Measurements from ENCODE around the gene GIGYF1. TPM values are rescaled to one million over a fixed set of nuclear protein-coding genes. Genes with fewer than 3 reads are reported as not detected.
A peak's percentile ranks its signal among the peaks of the same experiment; 100 is the strongest.
"Not testable (repeated sequence)": the region's sequence is repeated elsewhere in the genome, so short reads cannot be mapped to it uniquely, and the experiment has no call there.

The GIGYF1 gene
- total RNA-seq, 1 donor from 2014 or later: 52.2 TPM

DNA sequence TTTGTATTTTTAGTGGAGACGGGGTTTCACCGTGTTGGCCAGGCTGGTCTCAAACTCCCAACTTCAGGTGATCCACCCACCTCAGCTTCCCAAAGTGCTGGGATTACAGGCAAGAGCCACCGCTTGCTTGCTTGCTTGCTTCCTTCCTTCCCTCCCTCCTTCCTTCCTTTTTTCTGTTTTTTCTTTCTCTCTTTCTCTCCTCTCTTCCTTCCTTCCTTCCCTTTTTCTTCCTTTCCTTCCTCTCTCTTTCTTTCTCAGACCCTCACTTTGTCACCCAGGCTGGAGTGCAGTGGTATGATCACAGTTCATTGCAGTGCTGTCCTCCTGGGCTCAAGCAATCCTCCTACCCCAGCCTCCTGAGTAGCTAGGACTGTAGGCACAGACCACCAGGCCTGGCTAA, 7.0 kb upstream of the GIGYF1 start:
- peaks cover 18% of the 10 kb centered on the region for H3K27me3 Mint-ChIP-seq
- H3K4me3 Mint-ChIP-seq; H3K9me3 Mint-ChIP-seq; DNase-seq; H3K4me1 Mint-ChIP-seq; H3K36me3 Mint-ChIP-seq (ENCODE audit: low read depth); H3K27ac Mint-ChIP-seq; intact Hi-C loops (cut with micrococcal nuclease): not testable (repeated sequence)

DNA sequence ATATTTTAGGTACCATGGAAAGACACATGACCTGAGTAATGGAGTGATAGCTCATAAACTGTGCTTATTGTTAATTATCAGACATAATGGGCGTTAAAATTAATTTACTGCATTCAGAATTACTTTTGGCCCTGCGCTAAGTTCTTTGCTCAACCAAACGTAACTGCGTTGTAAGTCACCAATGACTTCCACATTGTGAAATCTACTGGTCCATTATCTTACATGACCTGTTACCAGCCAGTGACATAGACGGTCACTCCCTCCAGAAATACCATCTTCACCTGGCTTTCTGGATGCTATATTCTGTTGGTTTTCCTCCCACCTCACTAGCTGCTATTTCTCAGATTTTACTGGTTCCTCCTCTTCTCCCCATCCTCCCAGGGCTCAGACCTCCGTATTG, 5.0 kb upstream of the GIGYF1 start:
- DNase-seq: no peak
- intact Hi-C loops (cut with micrococcal nuclease): no loop called here
- no peaks in the 10 kb centered on the region for H3K36me3 Mint-ChIP-seq (ENCODE audit: low read depth)
- no peak overlapping the region for H3K4me3 Mint-ChIP-seq
- peaks cover 9% of the 10 kb centered on the region for H3K4me1 Mint-ChIP-seq
- no peaks in the 10 kb centered on the region for H3K9me3 Mint-ChIP-seq
- H3K27ac Mint-ChIP-seq: no peak overlapping the region
- H3K27me3 Mint-ChIP-seq: peaks cover 26% of the 10 kb centered on the region

DNA sequence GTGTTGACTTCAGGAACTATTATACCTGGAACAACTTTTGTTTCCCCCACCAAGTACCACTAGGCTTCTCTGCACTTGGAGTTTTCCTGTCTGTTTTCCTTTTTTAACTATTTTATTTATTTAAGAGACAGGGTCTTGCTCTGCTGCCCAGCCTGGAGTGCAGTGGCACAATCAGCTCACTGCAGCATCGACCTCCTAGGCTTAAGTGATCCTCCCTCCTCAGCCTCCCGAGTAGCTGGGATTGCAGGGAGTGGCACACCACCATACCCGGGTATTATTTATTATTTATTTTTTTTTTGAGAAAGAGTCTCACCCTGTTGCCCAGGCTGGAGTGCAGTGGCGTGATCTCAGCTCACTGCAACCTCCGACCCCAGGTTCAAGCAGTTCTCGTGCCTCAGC, 2.1 kb upstream of the GIGYF1 start:
- Mint-ChIP-seq H3K27ac (no peak overlapping the region), H3K36me3 (ENCODE audit: low read depth) (peaks cover 10% of the 10 kb centered on the region), H3K4me3 (no peak overlapping the region), H3K9me3 (no peaks in the 10 kb centered on the region), H3K27me3 (peaks cover 20% of the 10 kb centered on the region), H3K4me1 (peaks cover 28% of the 10 kb centered on the region)
- no peak for DNase-seq
- intact Hi-C loops (cut with micrococcal nuclease): no loop called here

DNA sequence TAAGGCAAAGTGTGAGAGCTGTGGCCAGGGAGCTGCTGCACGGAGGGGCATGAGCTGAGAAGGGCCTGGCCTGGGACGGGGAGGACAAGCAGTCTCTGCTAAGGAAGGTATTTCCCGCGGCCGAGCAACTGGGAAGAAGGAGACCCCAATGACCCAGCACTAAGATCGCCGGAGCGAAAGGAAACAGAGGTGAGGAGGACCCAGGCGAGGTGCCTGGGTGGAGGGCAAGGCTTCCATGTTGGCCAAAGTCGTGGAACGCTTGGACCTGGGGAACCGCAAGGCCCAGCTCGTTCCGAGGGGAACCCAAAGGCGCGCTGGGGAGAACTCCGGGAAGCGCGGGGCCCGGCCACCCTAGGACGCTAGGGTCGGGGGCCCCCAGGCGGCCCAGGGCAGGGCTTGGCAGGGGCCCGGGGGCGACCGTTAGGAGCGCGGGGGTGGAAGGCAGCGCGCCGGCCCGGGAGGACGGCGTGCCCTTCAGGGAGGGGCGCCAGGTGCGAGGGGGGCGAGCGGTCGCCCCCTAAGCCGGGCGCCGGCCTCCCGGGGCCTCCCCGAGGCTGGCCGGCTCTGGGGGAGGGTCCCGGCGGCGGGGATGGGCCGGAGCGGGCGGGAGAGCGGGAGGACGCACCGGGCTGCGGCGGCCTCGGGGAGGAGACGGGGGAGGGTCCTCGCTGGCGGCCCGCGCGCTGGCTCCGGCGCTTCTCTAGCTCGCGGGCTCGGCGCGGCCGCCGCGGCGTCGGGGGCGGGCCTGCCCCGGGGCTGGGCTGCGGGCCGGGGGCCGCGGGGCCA, 545 bp downstream of the GIGYF1 start:
- DNase-seq: peak; percentile 69
- Mint-ChIP-seq H3K4me1 (peaks cover 28% of the 10 kb centered on the region), H3K9me3 (no peaks in the 10 kb centered on the region)

DNA sequence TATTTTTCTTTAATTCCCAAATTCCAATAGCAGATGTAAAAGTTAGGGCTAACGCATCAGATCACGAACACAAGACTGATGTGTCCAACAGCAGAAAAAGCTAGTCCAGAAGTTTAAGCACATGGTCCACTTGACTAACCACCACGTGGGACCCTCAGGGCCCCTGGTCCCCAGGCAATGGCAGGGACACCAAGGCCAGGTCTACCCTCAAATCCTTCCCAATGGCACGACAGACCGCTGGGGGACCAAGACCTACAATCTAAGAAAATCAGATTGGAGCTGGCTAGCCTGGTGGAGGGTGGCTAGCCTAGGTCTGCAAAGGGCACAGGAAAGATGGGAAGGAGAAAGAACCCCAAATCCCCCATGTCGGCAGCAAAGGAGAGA, 1.5 kb downstream of the GIGYF1 start:
- peaks cover 28% of the 10 kb centered on the region for H3K4me1 Mint-ChIP-seq
- DNase-seq: no peak

More for the DNA sequence above, 545 bp downstream of the GIGYF1 start:
- H3K27ac Mint-ChIP-seq: peak overlapping the region; percentile 96
- intact Hi-C loops (cut with micrococcal nuclease): loop anchor here (1.0 to 5.0 kb wide), 3 partner anchors 81 to 216 kb away; partner anchors contain the start of genes FBXO24, LRCH4, MOSPD3 and TSC22D4
- peaks cover 13% of the 10 kb centered on the region for H3K27me3 Mint-ChIP-seq
- peak overlapping the region; percentile 95 for H3K4me3 Mint-ChIP-seq
- peaks cover 10% of the 10 kb centered on the region for H3K36me3 Mint-ChIP-seq (ENCODE audit: low read depth)

DNA sequence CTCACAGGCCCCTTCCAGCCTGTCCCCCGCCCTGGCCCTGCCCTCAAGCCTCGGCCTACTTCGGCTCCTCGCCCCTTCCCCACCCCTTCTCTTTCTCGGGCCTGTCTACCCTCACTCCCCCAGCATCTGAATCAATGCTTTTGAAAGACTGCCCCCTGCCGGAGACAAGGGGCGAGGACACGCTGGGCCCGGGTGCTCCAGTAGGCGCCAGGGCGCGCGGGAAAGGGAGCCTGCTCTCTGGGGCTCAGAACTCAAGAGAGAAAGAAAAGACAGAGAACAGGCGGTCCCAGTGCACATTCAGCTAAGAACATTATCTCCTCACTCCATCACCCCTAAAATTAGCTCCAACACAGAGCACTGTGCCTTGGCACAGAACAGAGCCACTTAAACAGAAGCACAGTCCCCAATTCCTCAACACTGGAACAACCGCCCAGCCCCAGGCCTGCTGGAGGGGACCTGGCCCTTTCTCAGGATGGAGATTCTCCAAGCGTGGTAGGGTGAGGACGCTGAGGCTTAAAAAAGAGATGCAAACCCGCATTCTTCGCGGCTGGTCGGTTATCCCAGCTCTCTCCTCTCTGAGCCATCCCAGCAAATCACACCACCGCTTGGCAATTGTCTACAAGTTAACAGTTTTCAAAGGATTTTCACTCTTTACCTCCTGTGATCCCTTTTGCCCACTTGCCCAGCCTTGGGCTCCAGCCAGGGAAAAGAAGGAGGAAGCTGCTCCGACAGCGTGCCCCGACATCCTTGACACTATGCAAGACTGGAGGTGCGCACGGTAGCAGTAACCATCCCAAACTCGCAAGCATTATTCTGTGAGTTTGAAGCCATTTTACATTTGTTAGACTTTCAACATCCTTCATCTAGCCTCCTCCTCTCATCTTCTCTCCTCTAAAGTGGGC, 2.1 kb downstream of the GIGYF1 start:
- intact Hi-C loops (cut with micrococcal nuclease): loop anchor here (1.0 to 5.0 kb wide), 5 partner anchors 13 to 215 kb away; partner anchors contain the start of genes FBXO24, LRCH4 and TSC22D4
- H3K27ac Mint-ChIP-seq: peak overlapping the region; percentile 57
- DNase-seq: peak; percentile 95
- H3K36me3 Mint-ChIP-seq (ENCODE audit: low read depth): peaks cover 17% of the 10 kb centered on the region
- peak overlapping the region; percentile 95 for H3K4me3 Mint-ChIP-seq
- peaks cover 28% of the 10 kb centered on the region for H3K4me1 Mint-ChIP-seq
- no peaks in the 10 kb centered on the region for H3K9me3 Mint-ChIP-seq
- peaks cover 9% of the 10 kb centered on the region for H3K27me3 Mint-ChIP-seq

More for the DNA sequence above, 1.5 kb downstream of the GIGYF1 start:
- no peaks in the 10 kb centered on the region for H3K9me3 Mint-ChIP-seq
- peaks cover 13% of the 10 kb centered on the region for H3K27me3 Mint-ChIP-seq
- H3K36me3 Mint-ChIP-seq (ENCODE audit: low read depth): peaks cover 16% of the 10 kb centered on the region
- H3K27ac Mint-ChIP-seq: peak overlapping the region; percentile 96
- peak overlapping the region; percentile 95 for H3K4me3 Mint-ChIP-seq
- intact Hi-C loops (cut with micrococcal nuclease): loop anchor here (5.0 kb wide), 2 partner anchors 105 to 215 kb away; partner anchors contain the start of genes FBXO24, LRCH4 and TSC22D4

DNA sequence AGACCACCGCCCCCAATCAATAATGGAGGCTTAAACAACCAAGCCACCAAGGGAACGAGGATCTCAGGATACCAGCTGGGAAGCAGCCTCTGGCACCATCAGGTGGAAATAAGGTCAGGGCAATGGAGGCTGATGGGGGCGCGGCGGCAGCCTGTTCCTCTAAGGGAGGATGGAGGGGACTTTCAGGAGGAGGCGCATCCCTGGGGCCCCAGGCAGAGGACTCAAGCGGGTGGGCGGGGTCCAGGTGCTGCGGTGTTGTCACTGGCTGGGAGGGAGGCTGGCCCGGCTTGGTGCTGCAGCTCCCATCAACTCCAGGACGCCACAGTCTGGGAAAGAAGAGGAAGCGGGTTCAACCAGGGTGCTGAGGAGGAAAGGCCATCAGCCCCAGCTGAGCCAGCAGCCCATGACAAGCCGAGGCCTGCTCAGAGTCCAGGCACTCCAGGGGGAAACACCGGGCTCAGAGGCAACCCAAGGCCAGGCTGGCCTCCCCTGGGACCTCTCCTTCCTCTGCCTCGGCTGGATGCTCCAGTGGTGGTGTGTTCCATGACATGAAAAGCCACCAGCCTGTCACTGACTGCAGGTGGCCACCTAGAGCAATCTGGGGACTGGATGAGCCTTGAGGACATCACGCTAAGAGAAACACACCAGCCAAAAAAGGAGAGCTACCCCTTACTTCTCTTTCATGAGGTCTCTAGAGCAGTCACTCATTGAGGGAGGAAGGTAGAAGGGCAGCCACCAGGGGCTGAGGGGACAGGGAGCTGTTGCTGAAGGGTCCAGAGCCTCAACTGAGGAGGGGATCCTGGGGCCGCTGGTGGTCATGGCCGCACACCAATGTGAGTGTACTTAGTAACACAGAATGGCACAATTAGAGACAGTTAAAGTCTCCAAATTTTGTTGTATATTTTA, 4.6 kb downstream of the GIGYF1 start:
- DNase-seq: no peak
- Mint-ChIP-seq H3K27ac (no peak overlapping the region), H3K4me1 (peaks cover 19% of the 10 kb centered on the region), H3K9me3 (no peaks in the 10 kb centered on the region), H3K4me3 (no peak overlapping the region), H3K27me3 (no peaks in the 10 kb centered on the region), H3K36me3 (ENCODE audit: low read depth) (peaks cover 24% of the 10 kb centered on the region)
- intact Hi-C loops (cut with micrococcal nuclease): loop anchor here (1.0 to 5.0 kb wide), 3 partner anchors 102 to 212 kb away; partner anchors contain the start of genes FBXO24, LRCH4 and TSC22D4

DNA sequence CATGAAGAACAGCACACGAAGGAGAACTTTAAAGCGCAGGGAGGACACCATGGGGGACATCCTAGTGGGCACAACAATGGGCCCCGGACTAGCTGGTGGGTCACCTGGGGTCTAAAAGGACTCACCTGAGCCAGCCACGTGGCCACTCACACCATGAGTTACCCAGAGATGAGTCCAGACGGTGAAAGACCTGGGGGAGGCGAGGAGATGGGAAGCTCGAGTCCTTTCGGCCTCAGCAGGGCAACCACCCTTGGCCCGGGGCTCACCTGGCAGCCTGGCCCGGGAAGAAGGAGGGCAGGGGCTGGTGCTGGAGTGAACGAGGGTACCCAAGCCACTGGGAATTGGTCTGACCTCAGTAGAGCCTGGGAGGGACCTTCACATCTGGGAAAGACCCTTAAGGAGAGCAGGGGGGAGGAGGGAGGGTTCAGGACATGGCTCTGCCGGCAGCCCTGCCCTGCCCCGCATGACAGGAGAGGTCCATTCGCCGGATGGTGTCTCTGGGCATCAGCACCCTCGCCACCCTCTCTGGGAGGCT, 5.7 kb downstream of the GIGYF1 start:
- no peak for DNase-seq
- Mint-ChIP-seq H3K4me1 (peaks cover 19% of the 10 kb centered on the region), H3K27ac (no peak overlapping the region), H3K4me3 (no peak overlapping the region), H3K9me3 (no peaks in the 10 kb centered on the region), H3K36me3 (ENCODE audit: low read depth) (peaks cover 24% of the 10 kb centered on the region), H3K27me3 (no peaks in the 10 kb centered on the region)
- intact Hi-C loops (cut with micrococcal nuclease): no loop called here

DNA sequence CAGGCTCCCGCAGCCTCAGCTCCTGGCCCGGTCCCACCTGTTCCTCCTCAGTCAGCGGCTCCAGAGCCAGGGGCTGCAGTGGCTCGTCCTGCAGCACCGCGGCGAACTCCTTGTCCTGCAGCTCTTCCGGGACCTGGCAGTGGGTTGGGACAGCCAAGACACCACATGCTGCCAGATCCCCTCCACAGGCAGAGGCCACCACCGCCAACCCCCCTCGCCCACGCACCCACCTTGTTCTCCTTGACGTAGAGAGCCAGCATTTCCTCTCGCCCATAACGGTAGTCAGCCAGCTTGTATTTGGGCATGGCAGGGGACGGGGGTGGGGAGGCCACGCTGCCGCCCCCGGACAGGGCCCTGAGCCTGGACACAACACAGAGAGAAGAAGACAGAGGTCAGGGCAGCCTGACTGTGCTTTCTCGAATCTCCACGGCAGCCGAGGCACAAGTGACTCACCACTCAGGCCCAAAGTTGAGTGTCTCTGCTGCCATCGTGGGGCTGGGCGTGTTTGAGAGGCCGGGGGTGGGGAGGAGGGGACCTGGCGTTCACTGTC, 6.2 kb downstream of the GIGYF1 start:
- Mint-ChIP-seq H3K9me3 (no peaks in the 10 kb centered on the region), H3K4me3 (no peak overlapping the region), H3K36me3 (ENCODE audit: low read depth) (peaks cover 21% of the 10 kb centered on the region), H3K27ac (no peak overlapping the region), H3K4me1 (peaks cover 14% of the 10 kb centered on the region), H3K27me3 (no peaks in the 10 kb centered on the region)
- intact Hi-C loops (cut with micrococcal nuclease): no loop called here
- DNase-seq: no peak

DNA sequence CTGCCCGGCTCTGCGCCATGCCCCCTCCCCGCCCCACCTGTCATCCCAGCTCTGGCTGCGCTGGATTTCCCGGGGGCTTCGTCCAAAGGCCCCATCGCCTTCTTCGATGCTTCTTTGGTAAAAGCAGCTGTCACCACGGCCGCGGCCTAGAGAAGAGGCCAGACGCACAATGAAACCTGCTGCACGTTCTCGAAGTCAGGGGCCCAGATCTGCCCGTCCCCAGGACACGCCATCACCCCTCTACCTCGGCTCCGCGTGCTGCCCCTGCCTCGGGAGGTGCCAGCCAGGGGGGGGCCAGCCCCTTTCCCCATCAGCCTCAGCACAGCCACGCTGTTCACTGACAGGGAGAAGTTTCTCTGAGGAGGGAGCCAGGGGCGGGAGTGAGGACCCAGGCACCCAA, 6.8 kb downstream of the GIGYF1 start:
- peaks cover 22% of the 10 kb centered on the region for H3K36me3 Mint-ChIP-seq (ENCODE audit: low read depth)
- intact Hi-C loops (cut with micrococcal nuclease): no loop called here
- no peak for DNase-seq
- H3K27ac Mint-ChIP-seq: no peak overlapping the region
- H3K4me1 Mint-ChIP-seq: peaks cover 8% of the 10 kb centered on the region
- H3K27me3 Mint-ChIP-seq: no peaks in the 10 kb centered on the region
- H3K9me3 Mint-ChIP-seq: no peaks in the 10 kb centered on the region
- no peak overlapping the region for H3K4me3 Mint-ChIP-seq

DNA sequence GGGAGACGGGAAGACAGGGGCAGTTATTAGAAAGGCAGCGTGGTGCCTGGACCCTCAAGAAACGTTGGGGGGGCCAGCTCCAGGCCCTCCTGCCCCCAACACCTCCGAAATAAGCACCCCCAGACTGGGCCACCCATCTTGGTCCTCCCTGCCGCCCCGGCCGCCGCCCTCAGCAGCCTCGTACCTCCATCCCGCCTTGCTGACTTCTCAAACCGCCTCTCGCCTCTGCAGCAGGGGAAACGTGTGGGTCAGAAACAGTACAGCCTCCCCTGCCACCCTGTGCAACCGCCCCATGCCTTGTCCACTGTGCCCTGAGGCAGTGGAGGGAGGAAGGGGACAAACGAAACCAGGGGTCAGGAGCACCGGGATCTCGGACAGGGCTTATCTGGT, 7.2 kb downstream of the GIGYF1 start:
- no peak for DNase-seq
- H3K36me3 Mint-ChIP-seq (ENCODE audit: low read depth): peaks cover 21% of the 10 kb centered on the region
- H3K9me3 Mint-ChIP-seq: no peaks in the 10 kb centered on the region
- no peak overlapping the region for H3K27ac Mint-ChIP-seq
- peaks cover 4% of the 10 kb centered on the region for H3K4me1 Mint-ChIP-seq
- H3K27me3 Mint-ChIP-seq: no peaks in the 10 kb centered on the region
- H3K4me3 Mint-ChIP-seq: no peak overlapping the region
- intact Hi-C loops (cut with micrococcal nuclease): no loop called here

DNA sequence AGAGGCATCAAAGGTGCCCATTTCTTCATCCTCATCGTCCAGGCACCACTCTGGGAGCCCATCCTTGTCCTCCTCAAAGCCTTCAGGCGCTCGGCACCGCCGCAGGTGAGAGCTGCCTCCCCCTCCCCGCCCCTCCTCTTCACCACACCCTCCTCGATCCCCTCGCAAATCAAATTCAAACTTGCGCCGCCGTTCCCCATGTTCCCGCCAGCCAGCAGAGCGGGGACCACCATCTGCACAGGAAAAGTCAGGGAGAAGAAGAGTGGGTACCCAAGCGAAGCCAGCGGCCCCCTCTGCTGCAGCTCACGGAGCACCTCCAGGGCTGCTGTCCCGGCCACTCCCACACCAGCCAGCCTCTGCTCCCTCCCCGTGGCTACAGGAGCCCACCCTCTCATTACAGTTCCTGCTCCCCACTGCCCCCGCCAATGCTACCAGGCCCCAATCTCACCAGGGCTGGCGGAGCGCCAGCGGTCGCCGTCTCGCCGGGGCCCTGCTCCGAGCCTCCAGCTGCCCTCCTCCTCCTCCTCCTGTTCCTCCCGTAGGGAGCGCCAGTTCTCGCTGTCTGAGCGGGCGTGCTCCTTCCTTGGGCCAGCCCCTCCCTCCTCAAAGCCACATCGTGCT, 7.7 kb downstream of the GIGYF1 start:
- H3K4me1 Mint-ChIP-seq: peaks cover 3% of the 10 kb centered on the region
- intact Hi-C loops (cut with micrococcal nuclease): no loop called here
- DNase-seq: no peak
- no peak overlapping the region for H3K4me3 Mint-ChIP-seq
- no peaks in the 10 kb centered on the region for H3K9me3 Mint-ChIP-seq
- no peak overlapping the region for H3K27ac Mint-ChIP-seq
- H3K27me3 Mint-ChIP-seq: no peaks in the 10 kb centered on the region
- H3K36me3 Mint-ChIP-seq (ENCODE audit: low read depth): peaks cover 20% of the 10 kb centered on the region
